HEK293T (cell line): Measurements from ENCODE around the gene TRPC4AP.

Experiments
- CTCF ChIA-PET: fragments of 350-600 bp; formaldehyde crosslinking; extraction: SDS; loops from one replicate; lab custom pipeline; 2021; ENCODE audit warnings: antibody characterized with exemption, inconsistent platforms; lab: Yijun Ruan, JAX
- POLR2A ChIA-PET: fragments of 350-600 bp; formaldehyde crosslinking; extraction: SDS; loops from one replicate; lab custom pipeline; 2020; ENCODE audit warnings: antibody characterized with exemption, inconsistent platforms; lab: Yijun Ruan, JAX
- DNase-seq: peaks from one replicate; pipeline ENCODE4 v3.0.0; 2012; ENCODE audit warnings: mixed read lengths; ENCODE audit errors: extremely low spot score
- ARNT ChIP-seq: fragments of 450-650 bp; IDR thresholded peaks from 2 replicates; pipeline ENCODE4 v1.6.1; 2017; ENCODE audit warnings: mild to moderate bottlenecking
- BHLHE40 ChIP-seq: fragments of 450-650 bp; IDR thresholded peaks from 2 replicates; pipeline ENCODE4 v1.6.1; 2016; ENCODE audit warnings: mild to moderate bottlenecking, moderate library complexity, borderline replicate concordance
- CTBP1 ChIP-seq: fragments of 450-650 bp; IDR thresholded peaks from 2 replicates; pipeline ENCODE4 v1.6.1; 2016; ENCODE audit warnings: borderline replicate concordance
- ELF4 ChIP-seq: fragments of 450-650 bp; IDR thresholded peaks from 2 replicates; pipeline ENCODE4 v1.6.1; 2017; ENCODE audit warnings: antibody characterized with exemption
- FOXA1 ChIP-seq: fragments of 450-650 bp; IDR thresholded peaks from 2 replicates; pipeline ENCODE4 v1.6.1; 2016; ENCODE audit warnings: mild to moderate bottlenecking
- FOXK2 ChIP-seq: fragments of 450-650 bp; IDR thresholded peaks from 2 replicates; pipeline ENCODE4 v1.6.1; 2016; ENCODE audit warnings: mild to moderate bottlenecking
- FOXM1 ChIP-seq: fragments of 450-650 bp; IDR thresholded peaks from 2 replicates; pipeline ENCODE4 v1.6.1; 2017; ENCODE audit warnings: mild to moderate bottlenecking, borderline replicate concordance
- HDGF ChIP-seq: fragments of 450-650 bp; IDR thresholded peaks from 2 replicates; pipeline ENCODE4 v1.6.1; 2017; ENCODE audit warnings: antibody characterized with exemption, borderline replicate concordance
- L3MBTL2 ChIP-seq: fragments of 450-650 bp; conservative IDR thresholded peaks from 2 replicates; pipeline ENCODE4 v1.6.1; 2016; ENCODE audit warnings: mild to moderate bottlenecking
- LEF1 ChIP-seq: fragments of 450-650 bp; IDR thresholded peaks from 2 replicates; pipeline ENCODE4 v1.6.1; 2017; ENCODE audit warnings: mild to moderate bottlenecking, borderline replicate concordance
- NFRKB ChIP-seq: fragments of 450-650 bp; IDR thresholded peaks from 2 replicates; pipeline ENCODE4 v1.6.1; 2016; ENCODE audit warnings: mild to moderate bottlenecking, moderate library complexity
- SP1 ChIP-seq: fragments of 450-650 bp; IDR thresholded peaks from 2 replicates; pipeline ENCODE4 v1.6.1; 2017
- SUZ12 ChIP-seq: fragments of 450-650 bp; IDR thresholded peaks from 2 replicates; pipeline ENCODE4 v1.6.1; 2016; ENCODE audit warnings: mild to moderate bottlenecking
- TARDBP ChIP-seq: fragments of 450-650 bp; IDR thresholded peaks from 2 replicates; pipeline ENCODE4 v1.6.1; 2016
- ZNF384 ChIP-seq: fragments of 450-650 bp; IDR thresholded peaks from 2 replicates; pipeline ENCODE4 v1.6.1; 2016
- TF ChIP-seq, protein P1 (sequence below): fragments of 450-650 bp; IDR thresholded peaks from 2 replicates; pipeline ENCODE4 v1.6.1; 2016

The TRPC4AP gene

DNA sequence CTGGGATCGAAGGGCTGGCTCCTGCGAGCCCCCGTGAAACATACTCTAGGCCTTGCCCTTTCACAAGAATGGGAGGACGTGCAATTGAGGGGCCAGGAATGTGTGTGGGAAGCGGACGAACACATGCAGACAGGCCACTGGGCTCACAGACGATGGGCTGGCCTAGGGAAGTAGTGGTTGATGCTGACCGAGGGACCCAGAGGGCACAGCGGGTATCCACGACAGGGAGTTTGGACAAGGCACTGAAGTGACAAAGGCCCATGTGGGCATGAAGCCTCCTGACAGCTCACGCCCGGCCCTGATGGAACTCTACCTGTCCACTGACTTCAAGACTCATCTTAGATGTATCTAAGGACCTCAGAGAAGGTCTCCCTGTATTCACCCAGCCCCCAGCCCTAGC is 84.7 kb downstream of the TRPC4AP start:
- TF ChIP-seq ZNF384: no peak
- TF ChIP-seq ARNT: no peak
- no peak for TF ChIP-seq SP1
- TF ChIP-seq TARDBP: no peak
- no peak for TF ChIP-seq HDGF
- TF ChIP-seq FOXM1: no peak
- TF ChIP-seq ELF4: no peak
- no peak for TF ChIP-seq CTBP1
- TF ChIP-seq, protein P1, sequence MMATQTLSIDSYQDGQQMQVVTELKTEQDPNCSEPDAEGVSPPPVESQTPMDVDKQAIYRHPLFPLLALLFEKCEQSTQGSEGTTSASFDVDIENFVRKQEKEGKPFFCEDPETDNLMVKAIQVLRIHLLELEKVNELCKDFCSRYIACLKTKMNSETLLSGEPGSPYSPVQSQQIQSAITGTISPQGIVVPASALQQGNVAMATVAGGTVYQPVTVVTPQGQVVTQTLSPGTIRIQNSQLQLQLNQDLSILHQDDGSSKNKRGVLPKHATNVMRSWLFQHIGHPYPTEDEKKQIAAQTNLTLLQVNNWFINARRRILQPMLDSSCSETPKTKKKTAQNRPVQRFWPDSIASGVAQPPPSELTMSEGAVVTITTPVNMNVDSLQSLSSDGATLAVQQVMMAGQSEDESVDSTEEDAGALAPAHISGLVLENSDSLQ: no peak
- no peak for TF ChIP-seq FOXK2
- no peak for TF ChIP-seq FOXA1
- no peak for DNase-seq
- ChIA-PET POLR2A (no interaction called here), CTCF (no interaction called here)

DNA sequence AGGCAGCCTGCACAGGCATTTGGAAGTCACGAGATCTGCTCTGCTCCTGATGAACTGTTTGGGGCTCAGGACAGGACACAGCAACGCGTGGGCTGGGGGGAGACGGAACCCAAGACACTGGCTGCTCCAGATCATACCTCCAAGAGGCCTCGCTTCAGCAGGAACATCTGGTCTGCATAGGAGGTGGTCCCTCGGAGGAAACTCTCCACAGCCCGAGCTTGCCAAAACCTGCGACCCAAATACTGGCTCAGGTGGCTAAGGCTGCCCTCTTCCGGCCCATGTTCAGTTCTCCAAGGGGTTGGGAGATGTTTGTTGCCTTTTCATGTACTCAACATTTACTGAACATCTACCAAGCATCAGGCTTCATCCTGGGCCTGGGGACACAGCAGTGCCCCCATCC is 85.2 kb downstream of the TRPC4AP start:
- TF ChIP-seq TARDBP (no peak), SP1 (no peak), ARNT (no peak), NFRKB (no peak), ELF4 (no peak), FOXA1 (no peak), L3MBTL2 (no peak), SUZ12 (no peak), CTBP1 (no peak), BHLHE40 (no peak), ZNF384 (no peak), LEF1 (no peak)
- ChIA-PET POLR2A (no interaction called here), CTCF (no interaction called here)
- DNase-seq: no peak

DNA sequence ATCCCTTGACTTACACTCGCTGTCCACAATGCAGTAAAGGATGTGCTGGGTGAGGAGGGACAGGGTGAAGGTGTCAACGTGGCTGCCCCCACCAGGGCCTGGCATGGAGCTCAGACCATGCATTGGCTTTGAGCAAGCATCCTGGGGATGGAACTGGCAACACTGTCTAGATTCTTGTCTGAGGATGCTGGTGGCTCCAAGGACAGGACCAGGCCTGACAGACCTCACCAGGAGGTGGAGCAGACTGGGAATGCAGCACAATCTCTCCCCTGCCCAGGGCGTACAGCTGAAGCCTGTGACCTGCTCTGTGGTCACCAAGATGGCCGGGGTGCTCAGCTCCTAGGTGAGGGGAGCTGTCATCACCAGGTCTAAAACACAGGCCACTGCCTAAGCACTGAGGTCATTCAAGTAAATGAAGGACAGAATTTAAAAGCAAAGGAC is 86.1 kb downstream of the TRPC4AP start:
- TF ChIP-seq ARNT (no peak), ELF4 (no peak), CTBP1 (no peak), NFRKB (no peak), L3MBTL2 (no peak), LEF1 (no peak), BHLHE40 (no peak), FOXA1 (no peak), SUZ12 (no peak), SP1 (no peak), HDGF (no peak), TARDBP (no peak), ZNF384 (no peak)
- TF ChIP-seq, protein P1: no peak
- ChIA-PET POLR2A (no interaction called here), CTCF (no interaction called here)
- DNase-seq: no peak

DNA sequence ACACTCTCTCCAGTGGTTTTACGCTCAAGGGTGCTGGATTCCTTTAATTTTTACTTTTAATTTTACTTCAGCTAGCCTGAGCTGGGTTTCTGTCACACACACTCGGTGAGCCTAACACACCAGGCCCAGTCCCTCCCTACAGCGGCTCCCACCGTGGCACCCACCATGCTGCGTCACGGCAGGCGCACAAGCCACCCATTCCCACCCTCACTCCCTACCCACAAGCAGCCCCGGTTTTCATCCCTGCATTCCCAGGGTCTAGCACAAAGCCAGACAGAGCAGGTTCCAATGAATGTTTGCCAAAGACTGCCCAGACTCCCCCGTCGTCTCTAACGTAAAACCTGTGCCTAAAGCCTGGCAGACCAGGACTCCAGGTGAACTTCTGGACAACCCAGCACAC is 86.6 kb downstream of the TRPC4AP start:
- CTCF ChIA-PET: no interaction called here
- POLR2A ChIA-PET: no interaction called here
- TF ChIP-seq ZNF384 (no peak), FOXA1 (no peak), CTBP1 (no peak), LEF1 (no peak), NFRKB (no peak), FOXK2 (no peak), ELF4 (no peak), BHLHE40 (no peak), TARDBP (no peak), ARNT (no peak), L3MBTL2 (no peak)
- DNase-seq: no peak

DNA sequence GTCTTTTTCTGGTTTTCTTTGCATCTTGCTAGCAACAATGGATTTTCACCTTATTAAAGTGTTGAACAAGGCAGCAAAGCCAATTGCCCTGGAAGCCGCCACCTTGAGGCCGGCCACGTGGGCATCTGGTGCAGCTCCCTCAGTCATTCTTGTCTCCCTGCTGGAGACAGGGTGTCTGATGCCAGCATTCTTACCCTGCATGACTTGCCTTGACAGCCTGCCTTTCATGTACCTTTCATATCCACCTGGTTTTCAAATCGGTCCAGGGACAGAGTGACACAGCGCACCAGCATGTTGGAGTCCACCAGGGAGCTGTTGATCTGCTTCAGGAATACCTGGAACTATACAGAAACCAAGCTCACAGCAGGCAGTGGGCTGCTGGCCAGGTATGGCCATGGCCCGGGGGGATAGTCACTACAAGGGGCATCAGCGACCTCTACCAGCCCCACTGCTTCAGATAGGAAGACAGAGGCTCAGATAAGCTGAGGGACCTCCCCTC is 87.1 kb downstream of the TRPC4AP start:
- ChIA-PET CTCF (no interaction called here), POLR2A (no interaction called here)
- TF ChIP-seq HDGF (no peak), ZNF384 (no peak), TARDBP (no peak), FOXA1 (no peak), L3MBTL2 (no peak), FOXM1 (no peak), BHLHE40 (no peak), FOXK2 (no peak), LEF1 (no peak), CTBP1 (no peak), ELF4 (no peak), SUZ12 (no peak), ARNT (no peak), SP1 (no peak), NFRKB (no peak)
- TF ChIP-seq, protein P1: no peak
- DNase-seq: no peak

DNA sequence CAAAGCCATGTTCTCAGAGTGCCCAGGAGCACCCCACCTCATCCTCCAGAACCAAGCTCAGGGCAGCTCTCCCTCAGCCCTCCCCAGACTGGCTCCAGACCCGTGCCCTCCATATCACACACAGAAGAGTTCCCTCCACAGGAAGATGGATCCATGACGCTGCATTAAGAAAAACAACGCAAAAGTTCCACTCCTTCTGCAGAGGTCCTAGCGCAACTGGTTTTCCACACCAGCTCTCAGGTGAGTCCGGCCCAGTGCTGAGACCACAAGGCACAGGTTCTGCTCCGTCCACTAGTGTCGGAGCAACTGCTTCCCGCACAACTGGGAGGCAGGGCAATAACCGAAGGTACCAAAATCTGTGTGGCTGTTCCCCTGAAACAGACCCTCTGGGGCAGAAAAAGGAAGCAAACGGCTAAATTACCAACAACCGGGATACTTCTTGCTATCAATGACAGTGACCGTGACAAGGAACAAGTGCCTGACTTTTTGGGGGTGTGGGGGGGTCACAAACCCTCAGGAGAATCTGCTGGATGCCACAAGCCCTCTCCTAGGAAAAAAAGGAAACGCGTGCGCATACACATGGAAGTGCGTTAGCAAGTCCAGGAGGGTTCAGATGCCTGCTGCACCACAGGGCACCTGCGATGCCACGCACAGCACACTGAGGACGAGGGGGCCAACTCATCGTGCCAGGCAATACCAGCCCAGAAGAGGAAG is 87.7 kb downstream of the TRPC4AP start:
- DNase-seq: no peak
- ChIA-PET CTCF (no interaction called here), POLR2A (no interaction called here)
- TF ChIP-seq ZNF384 (no peak), FOXK2 (no peak), L3MBTL2 (no peak), SUZ12 (no peak), NFRKB (no peak), FOXA1 (no peak), HDGF (no peak), ARNT (no peak)
